ENCODE data around the gene ATG13. TPM values are rescaled to one million over a fixed set of nuclear protein-coding genes. Genes with fewer than 3 reads are reported as not detected.
A peak's percentile ranks its signal among the peaks of the same experiment; 100 is the strongest.

Gene ATG13
- total and polyA plus RNA-seq, 11 donors = 26.7 to 74.8 (median 48.7) TPM

DNA sequence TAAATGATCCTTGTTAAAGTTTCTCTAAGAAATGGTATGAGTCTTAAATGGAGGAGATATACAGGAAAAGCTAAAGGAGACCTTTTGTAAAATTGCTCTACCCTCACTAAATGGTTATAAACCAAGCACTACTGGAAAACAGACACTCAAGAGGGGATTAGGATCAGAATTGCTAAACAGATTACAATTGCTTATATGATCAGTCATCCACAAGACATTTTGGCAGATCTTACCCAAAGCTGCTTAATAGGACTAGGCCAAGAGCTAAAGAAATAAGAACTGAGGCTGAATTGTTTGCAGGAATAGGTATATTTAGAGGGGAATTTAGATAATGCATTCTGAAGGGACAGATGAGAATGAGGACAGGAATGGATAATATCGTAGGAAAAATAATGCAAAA, 9.8 kb upstream of the ATG13 start:
- WGBS, 4 donors = 74 to 94% (median 77%) methylated on average over 1 of the region's 1 CpG
- Histone ChIP-seq H3K36me3 (peaks cover 0 to 10% (median 8%) of the 10 kb centered on the region in 9 donors), H3K27ac (no peak overlapping the region), H3K9me3 (no peaks in the 10 kb centered on the region), H3K4me1 (peaks cover 0 to 16% (median 9%) of the 10 kb centered on the region in 12 donors), H3K27me3 (no peaks in the 10 kb centered on the region), H3K4me3 (no peak overlapping the region)
- intact Hi-C loops (cut with DNase I) = no loop called here
- no peak for DNase-seq
- TF ChIP-seq, protein P1, sequence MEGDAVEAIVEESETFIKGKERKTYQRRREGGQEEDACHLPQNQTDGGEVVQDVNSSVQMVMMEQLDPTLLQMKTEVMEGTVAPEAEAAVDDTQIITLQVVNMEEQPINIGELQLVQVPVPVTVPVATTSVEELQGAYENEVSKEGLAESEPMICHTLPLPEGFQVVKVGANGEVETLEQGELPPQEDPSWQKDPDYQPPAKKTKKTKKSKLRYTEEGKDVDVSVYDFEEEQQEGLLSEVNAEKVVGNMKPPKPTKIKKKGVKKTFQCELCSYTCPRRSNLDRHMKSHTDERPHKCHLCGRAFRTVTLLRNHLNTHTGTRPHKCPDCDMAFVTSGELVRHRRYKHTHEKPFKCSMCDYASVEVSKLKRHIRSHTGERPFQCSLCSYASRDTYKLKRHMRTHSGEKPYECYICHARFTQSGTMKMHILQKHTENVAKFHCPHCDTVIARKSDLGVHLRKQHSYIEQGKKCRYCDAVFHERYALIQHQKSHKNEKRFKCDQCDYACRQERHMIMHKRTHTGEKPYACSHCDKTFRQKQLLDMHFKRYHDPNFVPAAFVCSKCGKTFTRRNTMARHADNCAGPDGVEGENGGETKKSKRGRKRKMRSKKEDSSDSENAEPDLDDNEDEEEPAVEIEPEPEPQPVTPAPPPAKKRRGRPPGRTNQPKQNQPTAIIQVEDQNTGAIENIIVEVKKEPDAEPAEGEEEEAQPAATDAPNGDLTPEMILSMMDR (IDR thresholded peaks at IDR 0.05) = no peak
- no peak for TF ChIP-seq POLR2A (IDR thresholded peaks at IDR 0.05)
- ATAC-seq = no peak

DNA sequence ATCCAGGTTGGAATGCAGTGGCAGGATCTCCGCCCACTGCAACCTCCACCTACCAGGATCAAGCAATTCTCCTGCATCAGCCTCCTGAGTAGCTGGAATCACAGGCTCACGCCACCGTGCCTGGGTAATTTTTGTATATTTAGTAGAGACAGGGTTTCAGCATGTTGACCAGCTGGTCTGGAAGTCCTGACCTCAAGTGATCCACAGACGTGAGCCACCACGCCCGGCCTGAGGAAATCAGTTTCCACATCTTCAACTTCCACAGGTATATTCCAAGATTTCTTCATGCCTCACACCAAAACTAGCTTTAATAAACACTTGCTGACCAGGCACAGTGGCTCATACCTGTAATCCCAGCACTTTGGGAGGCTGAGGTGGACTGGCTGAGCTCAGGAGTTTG, 8.0 kb upstream of the ATG13 start:
- Histone ChIP-seq H3K27me3 (no peaks in the 10 kb centered on the region), H3K27ac (no peak overlapping the region), H3K4me1 (peaks cover 0 to 18% (median 9%) of the 10 kb centered on the region in 12 donors), H3K9me3 (no peaks in the 10 kb centered on the region), H3K4me3 (no peak overlapping the region), H3K36me3 (no peaks in the 10 kb centered on the region)
- DNase-seq (no peak), ATAC-seq (no peak)
- intact Hi-C loops (cut with DNase I) = no loop called here
- WGBS, 4 donors = 84 to 97% (median 92%) methylated on average over 6 of the region's 6 CpGs
- TF ChIP-seq, protein P1 (IDR thresholded peaks at IDR 0.05) = no peak
- no peak for TF ChIP-seq POLR2A (IDR thresholded peaks at IDR 0.05)

DNA sequence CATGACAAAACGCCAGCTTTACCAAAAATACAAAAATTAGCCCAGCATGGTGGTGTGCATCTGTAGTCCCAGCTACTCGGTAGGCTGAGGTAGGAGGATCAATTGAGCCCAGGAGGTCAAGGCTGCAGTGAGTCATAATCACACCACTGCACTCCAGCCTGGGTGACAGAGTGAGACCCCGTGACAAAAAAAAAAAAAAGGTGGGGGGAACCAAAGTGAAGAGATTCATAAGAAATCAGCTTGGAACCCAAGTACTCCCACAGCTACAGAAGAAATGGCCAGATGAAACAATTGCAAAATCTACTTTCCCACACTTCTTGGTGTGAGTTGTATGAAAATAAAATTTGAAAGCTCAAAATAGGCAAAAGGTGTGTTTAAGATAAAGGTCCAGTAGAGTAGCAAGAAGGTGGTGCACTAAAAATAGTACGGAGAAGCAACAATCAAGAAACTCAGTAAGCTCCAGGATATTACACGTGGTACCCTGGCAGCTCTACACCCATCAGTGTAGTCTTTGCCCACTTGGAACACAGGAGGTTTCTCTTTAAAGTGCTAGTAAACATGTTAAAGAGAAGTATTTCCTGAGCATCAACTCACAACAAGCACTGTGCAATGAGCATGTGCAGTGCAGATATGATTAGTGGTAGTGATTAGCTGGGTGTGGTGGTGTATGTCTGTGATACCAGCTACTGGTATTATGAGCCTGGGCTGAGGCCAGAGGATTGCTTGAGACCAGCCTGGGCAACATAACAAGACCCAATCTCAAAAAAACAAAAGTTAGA, 5.6 kb upstream of the ATG13 start:
- peak in 3 of 4 donors; percentile 11 to 45 (median 35) for ATAC-seq
- no peak overlapping the region for H3K4me3 ChIP-seq
- TF ChIP-seq, protein P1 (IDR thresholded peaks at IDR 0.05) = no peak
- TF ChIP-seq POLR2A (IDR thresholded peaks at IDR 0.05) = no peak
- intact Hi-C loops (cut with DNase I) = loop anchor here in 6 of 10 donors (10.0 kb wide), 3 partner anchors 67 to 227 kb away; partner anchors contain the start of genes MDK (in 3 of the 6) and CHRM4 (in 2 of the 6)
- H3K27ac ChIP-seq = peak overlapping the region in 2 of 12 donors; percentile 4 to 8
- peaks cover 0 to 31% (median 11%) of the 10 kb centered on the region in 12 donors for H3K4me1 ChIP-seq
- no peaks in the 10 kb centered on the region for H3K36me3 ChIP-seq
- WGBS, 4 donors = 62 to 70% (median 67%) methylated on average over 5 of the region's 5 CpGs
- no peaks in the 10 kb centered on the region for H3K9me3 ChIP-seq
- no peak for DNase-seq
- H3K27me3 ChIP-seq = no peaks in the 10 kb centered on the region

DNA sequence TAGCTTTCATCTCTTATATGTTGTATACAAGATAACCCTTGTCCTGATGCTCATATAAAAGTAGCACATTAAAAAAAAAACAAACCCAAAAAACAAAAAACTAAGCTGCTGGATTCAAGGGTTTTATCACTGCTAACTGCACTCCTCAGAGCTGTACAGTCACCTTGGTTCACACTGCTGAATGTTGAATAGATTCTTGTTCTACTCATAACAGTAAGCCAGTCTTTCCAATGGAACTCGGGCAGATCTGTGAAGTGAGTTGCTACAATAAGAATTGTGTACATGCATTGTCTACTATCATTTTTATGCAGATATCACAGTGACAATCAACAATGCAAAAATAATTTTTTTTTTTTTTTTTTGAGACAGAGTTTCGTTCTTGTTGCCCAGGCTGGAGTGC, 5.0 kb upstream of the ATG13 start:
- WGBS, 4 donors = 73 to 76% (median 75%) methylated on average over 2 of the region's 2 CpGs
- DNase-seq (no peak), ATAC-seq (no peak)
- H3K27ac ChIP-seq = peak overlapping the region in 2 of 12 donors; percentile 4 to 8
- no peaks in the 10 kb centered on the region for H3K36me3 ChIP-seq
- no peak overlapping the region for H3K4me3 ChIP-seq
- no peaks in the 10 kb centered on the region for H3K27me3 ChIP-seq
- intact Hi-C loops (cut with DNase I) = loop anchor here in 6 of 10 donors (10.0 kb wide), 3 partner anchors 68 to 228 kb away; partner anchors contain the start of genes MDK (in 3 of the 6) and CHRM4 (in 2 of the 6)
- H3K4me1 ChIP-seq = peaks cover 0 to 31% (median 11%) of the 10 kb centered on the region in 12 donors
- TF ChIP-seq, protein P1 (IDR thresholded peaks at IDR 0.05) = no peak
- no peak for TF ChIP-seq POLR2A (IDR thresholded peaks at IDR 0.05)
- no peaks in the 10 kb centered on the region for H3K9me3 ChIP-seq

Data from heart left ventricle (tissue), 16 donors.